H54 (cell line): ENCODE data around the gene CHFR.
"Not testable (repeated sequence)": the region's sequence is repeated elsewhere in the genome, so short reads cannot be mapped to it uniquely, and the experiment has no call there.

ENCODE experiments used
- DNase-seq: peaks from one replicate; pipeline ENCODE4 v3.0.0; 2011; ENCODE audit warnings: low spot score, mixed read lengths; ENCODE audit not compliant: insufficient read length
- FAIRE-seq: peaks from 3 replicates; lab custom pipeline; 2011; peaks lifted over from hg19 to GRCh38; lab: Jason Lieb, UNC
- POLR2A ChIP-seq: IDR thresholded peaks from 2 replicates; pipeline ENCODE4 v1.6.1; 2011; ENCODE audit warnings: low read depth, mild to moderate bottlenecking, low read length

The CHFR gene

GRCh38 chr12:132827763-132828703, 59.4 kb downstream of the CHFR start:
- DNase-seq, result peak; percentile 48
- no peak for FAIRE-seq
- no peak for TF ChIP-seq POLR2A

DNA sequence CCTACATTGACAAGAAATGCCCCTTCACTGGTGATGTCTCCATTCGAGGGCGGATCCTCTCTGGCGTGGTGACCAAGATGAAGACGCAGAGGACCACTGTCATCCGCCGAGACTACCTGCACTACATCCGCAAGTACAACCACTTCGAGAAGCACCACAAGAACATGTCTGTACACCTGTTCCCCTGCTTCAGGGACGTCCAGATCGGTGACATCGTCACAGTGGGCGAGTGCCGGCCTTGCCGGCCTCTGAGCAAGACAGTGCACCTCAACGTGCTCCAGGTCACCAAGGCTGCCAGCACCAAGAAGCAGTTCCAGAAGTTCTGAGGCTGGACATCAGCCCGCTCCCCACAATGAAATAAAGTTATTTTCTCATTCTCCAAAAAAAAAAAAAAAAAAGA, 61.5 kb downstream of the CHFR start:
- DNase-seq, result no peak
- FAIRE-seq, result no peak
- TF ChIP-seq POLR2A, result no peak

DNA sequence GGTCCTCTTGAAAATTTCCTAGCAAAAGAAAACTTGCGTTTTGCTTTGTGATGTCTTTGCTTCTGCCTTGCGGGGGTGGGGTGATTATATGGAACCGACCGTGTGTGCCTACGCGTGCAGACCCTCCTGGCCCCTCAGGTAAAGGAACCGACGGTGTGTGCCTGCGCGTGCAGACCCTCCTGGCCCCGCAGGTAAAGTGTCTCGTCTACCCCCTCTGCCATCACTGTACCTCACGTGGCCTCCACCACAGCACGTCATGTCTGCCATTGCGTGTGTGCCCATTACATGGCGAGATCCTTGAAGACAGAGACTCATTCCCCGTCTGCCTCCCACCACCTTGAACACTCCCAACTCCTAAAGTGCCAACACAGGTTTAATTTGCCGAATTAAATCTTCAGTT, 62.3 kb downstream of the CHFR start:
- no peak for FAIRE-seq
- DNase-seq, result no peak
- TF ChIP-seq POLR2A, result no peak

DNA sequence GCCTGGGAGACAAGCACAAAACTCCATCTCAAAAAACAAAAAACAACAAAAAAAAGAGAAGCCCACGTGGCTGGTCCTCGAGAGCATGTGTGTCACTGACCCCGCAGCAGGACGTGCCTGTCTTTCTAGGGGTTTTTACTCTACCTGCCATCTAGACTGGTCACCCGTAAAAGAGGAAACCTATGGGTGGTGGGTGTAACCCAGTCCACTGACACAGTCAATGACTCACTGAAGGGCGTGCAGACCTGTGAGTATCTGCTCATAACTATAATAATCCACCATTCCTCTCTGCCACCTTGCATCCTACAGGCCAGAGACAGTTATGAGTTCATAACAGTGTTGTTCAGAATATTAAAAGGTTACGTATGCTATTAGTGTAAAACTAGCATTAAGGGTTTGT, 63.4 kb downstream of the CHFR start:
- TF ChIP-seq POLR2A, result no peak
- DNase-seq (peak; percentile 55), FAIRE-seq (no peak)

- TF ChIP-seq POLR2A, result no peak
- DNase-seq (no peak), FAIRE-seq (no peak)
Observed at GRCh38 chr12:132818562-132818961, 68.8 kb downstream of the CHFR start.

GRCh38 chr12:132814232-132814631, 73.2 kb downstream of the CHFR start:
- DNase-seq (no peak), FAIRE-seq (no peak)
- TF ChIP-seq POLR2A, result no peak

- DNase-seq (no peak), FAIRE-seq (no peak)
- no peak for TF ChIP-seq POLR2A
Observed at GRCh38 chr12:132813443-132813842, 74.0 kb downstream of the CHFR start.

GRCh38 chr12:132812631-132813305, 74.6 kb downstream of the CHFR start:
- TF ChIP-seq POLR2A, result no peak
- DNase-seq (no peak), FAIRE-seq (no peak)

DNA sequence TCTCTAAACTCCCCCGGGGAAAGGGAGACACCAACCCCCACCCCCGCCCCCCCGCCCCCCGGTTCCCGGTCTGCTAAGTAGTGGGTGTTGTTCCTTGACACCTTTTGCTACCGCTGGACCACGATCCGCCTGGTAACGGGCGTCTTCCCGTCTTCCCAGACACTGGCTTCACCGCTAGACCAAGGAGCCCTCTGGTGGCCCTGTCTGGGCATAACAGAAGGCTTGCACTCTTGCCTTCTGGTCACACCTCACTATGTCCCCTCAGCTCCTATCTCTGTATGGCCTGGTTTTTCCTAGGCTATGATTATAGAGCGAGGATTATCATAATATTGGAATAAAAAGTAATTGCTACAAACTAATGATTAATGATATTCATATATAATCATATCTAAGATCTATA, 78.0 kb downstream of the CHFR start:
- DNase-seq, FAIRE-seq: not testable (repeated sequence)

DNA sequence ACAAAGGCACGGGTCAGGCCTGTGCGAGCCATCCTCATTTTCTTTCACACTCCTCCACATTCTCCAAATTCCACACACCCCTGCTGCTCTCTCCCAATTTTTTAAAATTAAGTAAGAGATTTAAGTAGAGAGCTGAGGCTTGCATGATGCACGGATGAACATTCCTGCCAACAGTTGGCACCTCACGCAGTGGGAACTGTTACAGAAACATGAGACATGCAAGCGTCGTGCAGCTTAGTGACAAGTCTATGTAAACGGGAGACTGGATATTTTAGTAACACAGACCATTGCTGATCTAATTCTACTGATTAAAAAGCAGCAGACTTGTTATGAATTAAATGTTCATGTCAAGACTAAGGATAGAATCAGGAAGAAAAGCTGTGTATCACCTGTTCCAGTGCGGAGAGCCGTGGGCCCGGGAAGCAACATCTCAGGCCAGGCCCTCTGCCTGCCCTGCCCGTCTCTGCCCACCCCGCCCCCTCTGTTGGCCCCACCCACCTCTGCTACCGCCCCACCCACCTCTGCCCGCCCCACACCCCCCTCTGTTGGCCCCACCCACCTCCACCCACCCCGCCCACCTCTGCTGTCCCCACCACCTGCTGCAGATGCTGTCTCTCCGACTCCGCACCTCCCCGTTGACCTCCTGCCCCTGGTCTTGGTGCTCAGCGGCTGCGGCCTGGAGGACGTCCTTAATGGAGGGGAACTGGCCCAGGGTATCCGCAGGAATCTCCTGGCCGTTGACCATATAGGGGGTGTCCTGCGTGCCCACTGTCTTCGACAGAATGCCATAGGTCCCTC, 79.9 kb downstream of the CHFR start:
- no peak for FAIRE-seq
- TF ChIP-seq POLR2A, result no peak
- DNase-seq, result no peak

DNA sequence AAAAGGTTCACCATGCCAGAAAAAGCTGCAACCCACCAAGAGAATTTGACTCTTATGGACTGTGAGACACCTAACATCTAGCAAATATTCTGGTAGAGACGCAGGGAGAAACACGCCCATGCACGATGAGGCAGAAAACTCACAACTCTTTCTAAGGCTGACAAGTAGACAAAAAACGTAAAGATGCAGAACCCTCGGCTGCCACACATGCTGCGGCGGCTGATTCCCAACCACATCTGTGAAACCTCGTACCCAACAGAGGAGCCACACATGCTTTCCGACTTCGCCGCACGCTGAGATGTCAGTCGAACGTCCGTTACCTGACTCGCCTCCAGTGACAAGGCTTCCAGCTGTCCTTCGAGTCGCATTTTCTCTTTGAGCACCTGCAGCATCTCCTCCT, 80.5 kb downstream of the CHFR start:
- FAIRE-seq (no peak), DNase-seq (no peak)
- TF ChIP-seq POLR2A, result no peak

DNA sequence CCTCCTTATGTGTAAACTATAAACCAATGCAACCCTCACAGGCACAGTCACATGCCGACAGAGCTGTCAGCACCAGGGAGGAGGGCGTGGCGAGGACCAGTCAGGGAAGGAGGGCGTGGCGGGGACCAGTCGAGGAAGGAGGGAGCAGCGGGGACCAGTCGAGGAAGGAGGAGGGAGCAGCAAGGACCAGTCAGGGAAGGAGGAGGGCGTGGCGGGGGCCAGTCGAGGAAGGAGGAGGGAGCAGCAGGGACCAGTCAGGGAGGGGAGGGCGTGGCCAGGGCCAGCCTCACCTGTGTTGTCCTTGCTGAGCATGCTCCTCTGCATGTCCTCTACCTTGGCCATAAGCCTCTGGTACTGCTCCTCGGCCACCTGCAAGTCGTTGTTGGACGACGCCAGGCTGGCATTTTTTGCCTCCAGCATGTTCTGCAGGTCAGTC, 83.0 kb downstream of the CHFR start:
- TF ChIP-seq POLR2A, result no peak
- FAIRE-seq, result no peak
- DNase-seq, result no peak

GRCh38 chr12:132803888-132804287, 83.5 kb downstream of the CHFR start:
- no peak for TF ChIP-seq POLR2A
- FAIRE-seq (no peak), DNase-seq (no peak)

- no peak for DNase-seq
- TF ChIP-seq POLR2A, result no peak
- FAIRE-seq, result no peak
Observed at GRCh38 chr12:132803125-132803524, 84.3 kb downstream of the CHFR start.
